ENCODE data around the gene ALDH1L1.

The ALDH1L1 gene

DNA sequence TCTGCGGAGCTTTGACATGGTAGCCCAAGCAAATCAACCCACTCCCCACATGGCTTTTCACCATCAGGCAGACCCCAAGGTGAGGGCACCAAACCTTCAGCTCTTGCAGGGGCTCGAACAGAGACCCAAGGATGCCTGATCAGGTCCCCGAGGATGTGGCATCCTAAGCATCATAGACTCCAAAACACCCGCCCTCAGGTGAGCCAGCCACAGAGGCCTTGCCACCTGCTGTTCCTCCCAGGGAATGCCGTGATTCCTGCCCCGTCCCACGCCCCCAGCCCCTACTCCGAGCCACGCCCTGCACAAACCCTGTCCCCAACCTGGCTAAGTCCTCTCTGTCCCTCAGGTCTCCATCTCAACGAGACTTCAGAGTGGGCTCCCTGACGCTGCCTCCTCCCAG is 61.8 kb downstream of the ALDH1L1 start:
- DNase-seq (ENCODE audit: low read depth), result no peak

DNA sequence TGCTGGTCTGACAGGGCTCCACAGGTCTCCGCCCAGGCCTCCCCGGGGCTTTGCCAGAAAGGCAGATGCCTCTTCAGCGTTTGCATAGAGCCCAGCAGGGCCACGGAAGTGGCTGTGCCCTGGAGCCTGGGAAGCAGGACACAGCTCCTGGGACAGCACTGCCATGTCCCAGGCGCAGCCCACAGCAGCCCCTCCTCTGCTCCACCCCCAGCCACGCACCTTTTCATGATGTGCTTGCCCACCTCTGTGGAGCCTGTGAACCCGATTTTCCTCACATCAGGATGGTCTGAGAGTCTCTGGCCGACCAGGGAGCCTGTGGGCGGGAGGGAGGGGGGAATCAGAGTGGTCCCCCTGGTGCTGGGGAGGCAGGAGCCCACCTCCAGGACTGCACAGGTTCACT is 62.6 kb downstream of the ALDH1L1 start:
- no peak for DNase-seq (ENCODE audit: low read depth)

DNA sequence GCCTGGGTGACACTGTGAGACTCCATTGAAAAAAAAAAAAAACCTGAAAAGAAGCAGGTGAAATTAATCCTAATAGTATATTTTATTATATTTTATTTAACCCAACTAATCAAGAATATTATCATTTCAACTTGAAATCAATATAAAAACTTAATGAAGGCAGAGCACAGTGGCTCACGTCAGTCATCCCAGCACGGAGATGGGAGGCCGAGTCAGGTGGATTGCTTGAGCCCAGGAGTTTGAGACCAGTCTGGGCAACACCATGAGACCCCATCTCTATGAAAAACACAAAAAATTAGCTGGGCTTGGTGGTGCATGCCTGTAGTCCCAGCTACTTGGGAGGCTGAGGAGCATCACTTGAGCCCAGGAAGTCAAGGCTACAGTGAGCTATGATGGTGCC is 63.2 kb downstream of the ALDH1L1 start:
- DNase-seq (ENCODE audit: low read depth), result no peak

- DNase-seq (ENCODE audit: low read depth), result no peak
Observed at GRCh38 chr3:126116526-126116925, 63.9 kb downstream of the ALDH1L1 start.

- DNase-seq (ENCODE audit: low read depth), result no peak
Observed at GRCh38 chr3:126114443-126115386, 65.7 kb downstream of the ALDH1L1 start.

GRCh38 chr3:126113733-126114442 is 66.5 kb downstream of the ALDH1L1 start:
- no peak for DNase-seq (ENCODE audit: low read depth)

GRCh38 chr3:126113238-126113555 is 67.2 kb downstream of the ALDH1L1 start:
- DNase-seq (ENCODE audit: low read depth), result no peak

DNA sequence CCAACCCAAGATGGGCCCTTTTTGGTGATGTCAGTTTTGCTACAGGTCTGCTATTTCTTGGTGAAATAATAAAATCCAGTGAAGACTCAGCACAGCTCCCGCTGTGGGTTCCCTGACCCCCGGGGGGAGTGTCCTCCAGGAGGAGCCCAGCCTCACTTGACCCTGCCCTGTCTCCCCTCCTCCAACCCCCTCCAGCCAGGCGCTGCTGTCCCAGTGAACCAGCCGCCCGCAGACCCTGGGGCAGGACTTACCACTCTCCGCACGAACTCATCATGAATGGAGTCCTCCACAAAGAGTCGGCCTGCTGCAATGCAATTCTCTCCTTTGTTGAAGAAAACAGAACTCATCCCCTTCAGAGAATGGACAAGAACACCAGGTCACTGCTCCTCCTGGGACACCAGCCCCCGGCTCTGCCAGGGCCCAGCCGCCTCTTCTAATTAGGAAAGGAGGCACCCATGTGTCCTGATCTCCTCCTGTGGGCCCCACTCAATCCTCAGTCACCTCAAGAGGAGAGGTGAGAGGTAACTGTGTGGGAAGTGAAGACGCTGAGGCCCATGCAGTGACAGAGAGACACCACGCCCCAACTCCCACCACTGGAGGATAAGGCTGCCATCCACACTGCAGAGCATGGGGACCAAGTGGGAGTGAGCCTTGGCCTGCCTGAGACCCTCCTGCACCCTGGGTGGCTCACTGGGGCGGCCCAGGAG is 67.7 kb downstream of the ALDH1L1 start:
- no peak for DNase-seq (ENCODE audit: low read depth)

DNA sequence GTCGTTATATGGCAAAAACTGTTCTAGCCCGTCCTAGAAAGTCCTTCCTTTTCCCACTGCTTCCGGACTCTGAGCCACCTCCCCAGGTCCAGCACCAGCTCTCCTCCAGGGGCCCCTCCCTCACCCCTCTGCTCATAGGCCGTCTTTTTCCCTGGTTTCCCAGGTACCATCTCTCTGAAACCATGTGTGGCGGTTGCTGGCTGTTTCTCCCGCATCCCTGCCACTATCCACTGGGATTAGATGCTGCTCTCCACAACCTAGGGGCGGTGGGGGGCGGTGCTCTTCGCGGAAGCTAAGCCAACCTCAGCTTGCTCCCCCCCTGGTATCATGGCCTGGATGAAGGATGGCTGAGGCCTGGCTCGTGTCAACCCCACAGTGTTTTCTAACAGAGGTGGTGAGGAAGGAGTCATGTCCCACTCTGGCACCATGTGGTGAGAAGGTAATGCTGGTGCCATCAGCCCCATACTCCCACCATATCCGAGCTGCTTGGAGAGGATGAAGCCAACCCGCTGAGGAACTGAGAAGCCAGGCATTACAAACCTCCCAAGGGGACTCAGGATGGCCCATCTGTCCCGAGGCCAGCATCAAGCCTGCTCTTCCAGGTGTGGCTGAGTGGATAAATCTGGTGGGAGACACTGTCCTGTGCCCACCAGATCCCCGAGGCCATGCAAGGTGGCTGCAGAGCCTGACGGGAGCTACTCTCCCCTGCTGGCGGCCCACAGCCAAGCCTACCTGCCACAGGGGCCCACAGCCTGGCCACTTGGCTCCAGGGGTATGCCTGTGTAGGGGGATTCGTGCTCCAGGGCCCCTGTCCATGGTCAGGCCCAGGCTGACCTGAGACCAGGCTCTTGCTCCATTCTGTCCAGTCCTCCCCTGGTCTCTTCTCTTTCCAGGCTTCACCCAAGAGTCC is 68.6 kb downstream of the ALDH1L1 start:
- no peak for DNase-seq (ENCODE audit: low read depth)

DNA sequence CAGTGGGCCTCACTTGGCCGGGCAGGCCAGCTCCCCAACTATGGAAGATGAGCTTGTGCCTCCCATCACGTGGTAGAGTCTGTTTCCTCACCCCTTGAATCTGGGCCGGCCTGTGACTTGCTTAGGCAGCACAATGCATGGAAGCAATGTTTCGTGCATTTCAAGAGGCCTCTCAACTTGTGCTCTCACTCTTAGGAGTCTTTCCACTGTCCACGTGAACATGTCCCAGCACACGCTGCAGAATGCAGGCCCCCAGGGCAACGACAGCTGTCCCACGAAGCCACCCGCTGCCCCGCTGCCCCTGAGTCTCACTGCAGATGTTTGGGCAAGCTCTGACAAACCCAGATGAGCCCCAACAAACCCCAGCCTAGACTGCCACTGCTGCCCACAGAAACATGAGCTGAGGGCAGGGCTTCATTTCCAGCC is 69.2 kb downstream of the ALDH1L1 start:
- DNase-seq (ENCODE audit: low read depth), result no peak

DNA sequence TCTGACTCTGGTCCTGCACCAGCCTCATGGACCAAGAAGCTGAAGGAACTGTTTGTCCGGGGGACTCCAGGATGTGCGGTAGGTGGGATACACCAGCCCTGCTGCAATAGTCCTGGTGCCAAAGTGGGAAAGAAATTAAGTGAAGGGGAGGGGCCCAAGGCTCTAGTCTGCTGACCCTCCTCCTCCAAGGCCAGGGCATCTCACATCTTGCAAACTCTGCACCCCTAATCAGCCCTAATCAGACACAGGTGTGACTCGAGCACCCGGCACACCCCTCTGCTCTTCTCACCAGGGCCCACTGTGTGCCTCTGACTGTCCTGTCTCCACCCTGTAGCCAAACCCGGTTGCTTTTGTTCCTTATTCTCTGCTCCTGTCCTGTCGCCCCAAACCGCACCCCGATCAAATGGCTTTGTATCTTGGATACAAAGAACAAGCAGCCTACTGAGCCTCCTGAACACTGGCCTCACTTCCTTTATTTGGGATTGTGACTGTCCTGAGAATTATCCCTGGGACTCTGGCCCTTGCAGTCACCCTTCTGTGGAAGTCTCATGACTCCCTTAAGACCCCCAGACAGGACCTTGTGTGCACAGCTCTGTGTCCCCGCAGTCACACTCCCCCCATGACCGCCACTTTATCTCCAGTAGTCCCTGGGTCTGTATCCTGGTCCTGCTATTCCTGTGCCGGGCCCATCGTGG is 69.8 kb downstream of the ALDH1L1 start:
- DNase-seq (ENCODE audit: low read depth), result no peak

GRCh38 chr3:126109880-126110235 is 70.5 kb downstream of the ALDH1L1 start:
- DNase-seq (ENCODE audit: low read depth), result no peak

DNA sequence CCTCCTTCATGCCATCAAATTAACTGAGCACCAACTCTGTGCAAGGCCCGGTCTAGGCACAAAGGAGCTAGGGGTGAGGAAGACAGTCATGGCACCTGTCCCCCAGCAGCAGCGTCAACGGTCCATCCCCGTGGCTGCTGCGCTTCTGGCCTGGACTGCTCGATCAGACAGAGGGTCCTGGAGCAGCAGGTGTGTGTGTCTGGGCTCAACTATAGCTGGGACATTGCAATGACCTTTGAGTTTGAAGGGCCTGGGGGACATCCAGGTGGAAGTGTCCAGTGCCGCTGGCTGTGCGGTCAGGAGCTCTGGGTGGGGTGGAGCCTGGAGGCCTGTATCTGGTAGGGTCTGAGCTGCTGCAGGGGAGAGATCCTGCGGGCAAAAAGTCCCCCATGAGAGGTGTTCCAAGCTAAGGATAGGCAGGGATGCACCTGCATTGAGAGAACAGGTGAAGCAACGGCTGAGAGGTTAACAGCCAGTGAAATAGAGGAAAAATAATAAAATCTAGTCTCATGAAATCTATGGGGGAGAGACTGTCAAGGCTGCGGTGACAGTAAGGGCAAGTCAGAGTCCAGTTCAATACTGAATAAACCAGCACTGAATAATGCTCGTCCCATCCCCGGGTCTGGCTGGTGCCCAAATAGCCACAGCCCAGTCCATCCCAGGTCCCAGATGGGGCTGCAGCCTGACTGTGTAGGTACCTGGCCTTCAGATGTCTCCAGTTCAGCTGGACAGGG is 71.1 kb downstream of the ALDH1L1 start:
- DNase-seq (ENCODE audit: low read depth), result no peak

GRCh38 chr3:126108676-126109050 is 71.7 kb downstream of the ALDH1L1 start:
- DNase-seq (ENCODE audit: low read depth), result no peak

- no peak for DNase-seq (ENCODE audit: low read depth)
Observed at GRCh38 chr3:126107957-126108675, 72.3 kb downstream of the ALDH1L1 start.

DNA sequence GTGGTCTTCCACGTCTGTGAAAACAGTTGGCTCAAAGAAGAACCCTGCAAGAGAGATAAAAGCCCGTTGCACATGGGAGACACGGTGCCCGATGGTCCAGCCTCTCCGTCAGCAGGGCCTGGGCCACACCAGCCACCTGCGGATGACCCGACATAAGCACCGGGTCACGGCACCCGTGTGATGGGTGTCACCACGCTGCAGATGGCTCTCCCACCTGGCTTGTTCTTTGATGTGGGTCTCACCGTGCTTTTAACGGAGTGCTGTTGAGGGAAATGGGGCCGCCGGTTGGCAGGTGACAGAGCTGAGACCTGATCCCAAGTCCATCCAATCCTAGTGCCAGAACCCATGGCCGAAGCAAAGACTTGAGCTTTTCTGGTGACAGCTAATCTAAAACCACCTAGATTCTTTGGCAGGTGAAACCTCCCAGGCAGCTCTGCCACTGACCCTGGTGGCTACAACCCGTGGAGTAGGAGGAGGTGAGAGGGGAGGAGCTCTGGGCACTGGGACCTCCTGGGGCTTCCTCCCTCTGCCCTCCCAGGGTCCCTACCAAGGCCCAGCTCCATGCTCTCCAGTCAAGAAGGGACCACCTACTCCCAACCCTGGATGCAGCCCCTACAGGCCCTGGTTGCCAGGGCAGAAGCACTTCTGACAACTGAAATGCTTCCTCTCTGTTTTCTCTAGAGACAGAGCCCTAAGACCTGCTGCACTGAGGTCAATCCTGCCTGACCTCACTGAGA is 73.0 kb downstream of the ALDH1L1 start:
- no peak for DNase-seq (ENCODE audit: low read depth)

DNA sequence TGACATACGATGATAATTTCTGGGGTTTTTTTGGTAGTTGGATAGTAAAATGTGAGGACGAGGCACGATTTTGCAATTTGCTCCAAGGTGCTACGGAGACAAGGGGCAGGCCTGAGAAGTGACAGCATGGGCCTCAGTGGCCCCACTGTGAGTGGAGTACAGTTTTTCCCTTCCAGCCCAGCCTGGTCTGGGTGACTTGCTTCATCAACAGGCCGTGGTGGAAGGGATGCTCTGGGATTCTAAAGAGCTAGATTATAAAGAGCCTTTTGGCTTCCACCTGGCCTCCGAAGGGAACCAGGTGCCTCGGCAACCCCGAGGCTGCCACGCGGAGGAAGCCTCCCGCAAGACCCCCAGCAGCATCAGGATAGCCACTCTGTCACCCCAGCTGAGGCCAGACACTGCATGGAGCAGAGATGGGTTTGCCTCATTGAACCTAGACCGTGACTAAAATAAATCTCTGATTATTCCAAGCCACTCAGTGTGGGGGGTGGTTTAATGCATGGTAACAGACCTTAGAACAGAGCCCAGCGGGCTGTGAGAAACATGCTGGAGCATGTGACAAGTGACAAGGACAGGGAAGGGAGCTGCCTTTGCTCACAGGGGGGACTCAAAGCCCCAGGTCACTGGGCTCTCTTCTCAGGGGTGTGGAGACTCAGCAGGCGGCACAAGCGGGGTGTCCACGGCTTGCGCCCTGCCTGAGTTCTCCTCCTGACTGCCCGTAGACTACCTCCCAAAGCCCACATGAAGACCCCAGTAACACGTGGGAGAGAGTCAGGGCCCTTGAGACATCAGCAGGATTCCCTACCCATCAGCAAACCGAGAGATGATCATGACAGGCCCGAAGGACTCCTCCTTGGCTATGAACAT is 73.8 kb downstream of the ALDH1L1 start:
- no peak for DNase-seq (ENCODE audit: low read depth)

DNA sequence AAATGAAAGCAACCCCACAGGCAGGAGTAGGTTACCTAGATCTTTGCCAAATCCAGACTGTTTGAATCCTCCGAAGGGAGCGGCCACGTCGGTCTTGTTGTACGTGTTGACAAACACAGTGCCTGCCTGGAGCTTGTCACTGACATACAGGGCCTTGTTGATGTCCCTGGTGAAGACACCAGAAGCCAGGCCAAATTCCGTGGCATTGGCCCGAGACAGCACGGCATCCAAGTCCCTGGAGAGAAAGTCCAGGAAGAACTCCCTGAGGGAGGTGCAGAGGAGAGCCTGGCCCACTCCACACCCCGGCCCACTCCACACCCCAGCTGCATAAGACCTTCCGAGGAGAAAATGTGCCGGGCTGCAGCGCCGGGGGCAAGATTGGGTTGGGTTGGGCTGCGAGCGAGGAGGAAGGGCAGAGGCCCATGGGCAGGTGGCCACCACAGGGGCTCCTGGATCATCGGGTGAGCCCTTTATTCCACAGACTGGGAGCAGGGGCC is 74.6 kb downstream of the ALDH1L1 start:
- no peak for DNase-seq (ENCODE audit: low read depth)

Data from CMK (cell line).